Measurements from ENCODE around the gene MIB1. TPM values are rescaled to one million over a fixed set of nuclear protein-coding genes. Genes with fewer than 3 reads are reported as not detected.

The MIB1 gene
- polyA plus RNA-seq, 1 of the 3 experiments (the other 2 are of a cell fraction) = 5.0 TPM

DNA sequence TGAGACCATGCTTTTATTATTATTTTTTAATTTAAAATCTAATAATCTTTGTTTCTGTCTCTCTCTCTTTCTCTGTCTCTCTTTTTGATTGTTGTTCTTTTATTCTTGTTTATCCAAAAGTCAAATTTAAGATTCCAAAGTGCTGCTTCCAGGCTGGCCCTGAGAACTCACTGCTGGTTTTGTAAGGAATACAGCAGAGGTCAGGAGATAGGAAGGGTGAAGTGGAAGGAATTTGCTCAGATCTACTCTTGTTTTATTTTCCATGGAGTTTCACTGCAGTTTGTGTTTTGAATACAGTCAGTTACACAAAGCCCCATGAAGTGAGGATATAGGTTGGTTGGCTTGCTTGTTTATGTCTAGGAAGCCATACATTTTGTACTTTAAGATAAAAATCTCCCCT lies 168.1 kb downstream of the MIB1 start:
- H3K27me3 ChIP-seq (ENCODE audit: insufficient read depth) = peaks cover 45% of the 10 kb centered on the region
- H3K9ac ChIP-seq = no peak overlapping the region
- H3K36me3 ChIP-seq (replicated peaks in 1 of 2; ENCODE audit: control insufficient read depth in 1 of 2, insufficient read depth in 2 of 2, low read length in 1 of 2) = no peaks in the 10 kb centered on the region

DNA sequence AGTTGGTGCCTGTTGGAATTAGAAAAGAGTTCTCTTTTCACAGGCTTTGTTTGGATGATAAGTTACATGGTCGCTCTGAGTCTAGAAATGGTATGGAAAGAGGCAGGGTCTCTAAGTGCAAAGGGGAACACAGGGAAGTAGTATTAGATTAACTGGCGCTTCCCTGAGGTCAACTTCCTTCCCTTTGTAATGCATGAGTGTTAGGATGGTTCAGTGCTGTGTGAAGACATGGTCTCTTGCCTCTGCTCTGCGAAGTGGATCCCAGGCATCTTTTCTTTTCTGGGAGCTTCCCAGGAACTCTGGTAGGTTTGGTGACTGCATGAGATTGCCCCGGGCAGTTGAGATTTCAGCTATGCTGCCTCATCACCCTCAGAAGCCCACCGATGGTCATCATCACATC lies 170.3 kb downstream of the MIB1 start:
- TF ChIP-seq RAD21 (IDR thresholded peaks at IDR 0.05; ENCODE audit: low read length) (no peak), CHD2 (IDR thresholded peaks at IDR 0.05; ENCODE audit: low read length, partially characterized antibody) (no peak), FOXM1 (IDR thresholded peaks at IDR 0.05; ENCODE audit: low read depth) (no peak), EZH2phosphoT487 (IDR thresholded peaks at IDR 0.05; ENCODE audit: borderline replicate concordance, low read depth) (no peak), TEAD4 (IDR thresholded peaks at IDR 0.05; ENCODE audit: borderline replicate concordance, insufficient read depth) (no peak), NFIC (IDR thresholded peaks at IDR 0.05; ENCODE audit: borderline replicate concordance) (no peak), GATA2 (CRISPR knock-in tag; IDR thresholded peaks at IDR 0.05) (no peak), JUND (IDR thresholded peaks at IDR 0.05) (no peak), FOXJ3 (CRISPR knock-in tag; IDR thresholded peaks at IDR 0.05) (no peak)
- TF ChIP-seq, protein P1, sequence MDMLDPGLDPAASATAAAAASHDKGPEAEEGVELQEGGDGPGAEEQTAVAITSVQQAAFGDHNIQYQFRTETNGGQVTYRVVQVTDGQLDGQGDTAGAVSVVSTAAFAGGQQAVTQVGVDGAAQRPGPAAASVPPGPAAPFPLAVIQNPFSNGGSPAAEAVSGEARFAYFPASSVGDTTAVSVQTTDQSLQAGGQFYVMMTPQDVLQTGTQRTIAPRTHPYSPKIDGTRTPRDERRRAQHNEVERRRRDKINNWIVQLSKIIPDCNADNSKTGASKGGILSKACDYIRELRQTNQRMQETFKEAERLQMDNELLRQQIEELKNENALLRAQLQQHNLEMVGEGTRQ (IDR thresholded peaks at IDR 0.05; ENCODE audit: borderline replicate concordance, low read depth, low read length) = no peak
- POLR2A ChIA-PET = no interaction called here

More for the DNA sequence above, 168.1 kb downstream of the MIB1 start:
- Histone ChIP-seq H3K9me3 (no peaks in the 10 kb centered on the region), H3K4me2 (no peak overlapping the region), H3K9me2 (no peaks in the 10 kb centered on the region), H4K20me1 (ENCODE audit: insufficient read depth) (no peaks in the 10 kb centered on the region), H3K27ac (ENCODE audit: low read depth in 2 of 2, low read length in 1 of 2) (no peak overlapping the region), H2AFZ (ENCODE audit: low read depth) (no peak overlapping the region), H3F3A (replicated peaks; ENCODE audit: insufficient read depth) (no peaks in the 10 kb centered on the region), H3K79me2 (ENCODE audit: insufficient read depth) (no peaks in the 10 kb centered on the region), H3K4me1 (ENCODE audit: control insufficient read depth in 1 of 2, insufficient read depth in 2 of 2, low read depth in 1 of 2, low read length in 1 of 2) (peaks cover 0 to 4% of the 10 kb centered on the region in 2 experiments; a peak in 1 of 4 replicates), H3K4me3 (ENCODE audit: low read depth in 2 of 2, low read length in 1 of 2) (no peak overlapping the region)
- CTCF ChIA-PET = no interaction called here
- no peak for TF ChIP-seq MEF2A (IDR thresholded peaks at IDR 0.05; ENCODE audit: borderline replicate concordance, low read depth)
- TF ChIP-seq FOXM1 (IDR thresholded peaks at IDR 0.05; ENCODE audit: low read depth) = no peak
- TF ChIP-seq, protein P2, sequence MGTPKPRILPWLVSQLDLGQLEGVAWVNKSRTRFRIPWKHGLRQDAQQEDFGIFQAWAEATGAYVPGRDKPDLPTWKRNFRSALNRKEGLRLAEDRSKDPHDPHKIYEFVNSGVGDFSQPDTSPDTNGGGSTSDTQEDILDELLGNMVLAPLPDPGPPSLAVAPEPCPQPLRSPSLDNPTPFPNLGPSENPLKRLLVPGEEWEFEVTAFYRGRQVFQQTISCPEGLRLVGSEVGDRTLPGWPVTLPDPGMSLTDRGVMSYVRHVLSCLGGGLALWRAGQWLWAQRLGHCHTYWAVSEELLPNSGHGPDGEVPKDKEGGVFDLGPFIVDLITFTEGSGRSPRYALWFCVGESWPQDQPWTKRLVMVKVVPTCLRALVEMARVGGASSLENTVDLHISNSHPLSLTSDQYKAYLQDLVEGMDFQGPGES (IDR thresholded peaks at IDR 0.05; ENCODE audit: low read depth, low read length) = no peak
- no peak for DNase-seq
- POLR2A ChIA-PET = no interaction called here

More for the DNA sequence above, 170.3 kb downstream of the MIB1 start:
- 6% methylated on average over 5 of the region's 5 CpGs for WGBS (ENCODE audit: low lambda C conversion rate)
- no peak for DNase-seq
- Histone ChIP-seq H2AFZ (ENCODE audit: low read depth) (no peak overlapping the region), H3K4me2 (no peak overlapping the region), H3K9me2 (no peaks in the 10 kb centered on the region), H3K4me3 (ENCODE audit: low read depth in 2 of 2, low read length in 1 of 2) (no peak overlapping the region), H3K4me1 (ENCODE audit: control insufficient read depth in 1 of 2, insufficient read depth in 2 of 2, low read depth in 1 of 2, low read length in 1 of 2) (no peaks in the 10 kb centered on the region), H3K9me3 (no peaks in the 10 kb centered on the region), H3K36me3 (replicated peaks in 1 of 2; ENCODE audit: control insufficient read depth in 1 of 2, insufficient read depth in 2 of 2, low read length in 1 of 2) (no peaks in the 10 kb centered on the region), H3K79me2 (ENCODE audit: insufficient read depth) (no peaks in the 10 kb centered on the region), H4K20me1 (ENCODE audit: insufficient read depth) (no peaks in the 10 kb centered on the region), H3K27ac (ENCODE audit: low read depth in 2 of 2, low read length in 1 of 2) (no peak overlapping the region), H3F3A (replicated peaks; ENCODE audit: insufficient read depth) (no peaks in the 10 kb centered on the region), H3K27me3 (ENCODE audit: insufficient read depth) (peaks cover 41% of the 10 kb centered on the region), H3K9ac (no peak overlapping the region)
- CTCF ChIA-PET = interaction anchor here (1.1 to 2.4 kb wide), 2 partner anchors 13 to 45 kb away, joined by 4 to 6 read pairs; no protein-coding TSS in a partner anchor
